Tibial nerve (tissue), 4 donors: ENCODE results near the gene ADAMTS2.

ENCODE experiments used
- EP300 ChIP-seq, 2 donors: sonication (generic); formaldehyde crosslinking; IDR thresholded peaks; one replicate each; pipeline ENCODE4 v1.6.1; 2017; ENCODE audit warnings: antibody characterized with exemption in 2 of 2, mild to moderate bottlenecking in 1 of 2
- POLR2A ChIP-seq, 2 donors: fragments of 450-650 bp; IDR thresholded peaks; one replicate each; pipeline ENCODE4 v1.6.1; 2017; ENCODE audit warnings: antibody characterized with exemption in 2 of 2, mild to moderate bottlenecking in 2 of 2, moderate library complexity in 2 of 2
- TF ChIP-seq, protein P1 (sequence below), 5 experiments: fragments of 200-600 bp in 3 of 5; fragments of 450-650 bp in 2 of 5; sonication (generic) in 3 of 5; IDR thresholded peaks; one replicate each; pipeline ENCODE4 v1.5.1; 2016 to 2019; ENCODE audit warnings: antibody characterized with exemption in 5 of 5, mild to moderate bottlenecking in 3 of 5, moderate library complexity in 2 of 5

DNA sequence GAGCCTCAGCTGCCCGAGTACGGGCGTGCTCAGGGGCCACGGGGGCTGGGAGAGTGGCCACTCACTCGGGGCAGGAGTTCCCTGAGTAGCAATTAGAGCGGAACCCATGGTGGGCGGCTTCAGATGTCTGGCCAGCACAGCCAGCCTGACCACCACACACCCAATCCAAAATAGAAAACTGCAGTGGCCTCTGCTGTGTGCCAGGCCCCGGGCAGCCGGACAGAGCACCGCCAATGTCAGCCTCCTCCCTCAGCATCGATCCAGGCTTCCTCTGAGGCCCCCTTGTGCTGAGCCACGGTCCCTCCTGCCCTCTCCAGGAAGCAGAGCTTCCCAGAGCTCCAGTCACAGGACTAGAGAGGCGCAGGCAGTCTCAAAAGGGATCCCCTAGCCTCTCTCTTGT lies 2.7 kb downstream of the ADAMTS2 start:
- TF ChIP-seq, protein P1, sequence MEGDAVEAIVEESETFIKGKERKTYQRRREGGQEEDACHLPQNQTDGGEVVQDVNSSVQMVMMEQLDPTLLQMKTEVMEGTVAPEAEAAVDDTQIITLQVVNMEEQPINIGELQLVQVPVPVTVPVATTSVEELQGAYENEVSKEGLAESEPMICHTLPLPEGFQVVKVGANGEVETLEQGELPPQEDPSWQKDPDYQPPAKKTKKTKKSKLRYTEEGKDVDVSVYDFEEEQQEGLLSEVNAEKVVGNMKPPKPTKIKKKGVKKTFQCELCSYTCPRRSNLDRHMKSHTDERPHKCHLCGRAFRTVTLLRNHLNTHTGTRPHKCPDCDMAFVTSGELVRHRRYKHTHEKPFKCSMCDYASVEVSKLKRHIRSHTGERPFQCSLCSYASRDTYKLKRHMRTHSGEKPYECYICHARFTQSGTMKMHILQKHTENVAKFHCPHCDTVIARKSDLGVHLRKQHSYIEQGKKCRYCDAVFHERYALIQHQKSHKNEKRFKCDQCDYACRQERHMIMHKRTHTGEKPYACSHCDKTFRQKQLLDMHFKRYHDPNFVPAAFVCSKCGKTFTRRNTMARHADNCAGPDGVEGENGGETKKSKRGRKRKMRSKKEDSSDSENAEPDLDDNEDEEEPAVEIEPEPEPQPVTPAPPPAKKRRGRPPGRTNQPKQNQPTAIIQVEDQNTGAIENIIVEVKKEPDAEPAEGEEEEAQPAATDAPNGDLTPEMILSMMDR (IDR thresholded peaks at IDR 0.05), result peak in 3 of 5 experiments; percentile 19 to 46 (median 36)
- TF ChIP-seq EP300 (IDR thresholded peaks at IDR 0.05) (no peak), POLR2A (IDR thresholded peaks at IDR 0.05) (no peak)
